ENCODE results near the gene ANP32D.
"Not testable (repeated sequence)": the region's sequence is repeated elsewhere in the genome, so short reads cannot be mapped to it uniquely, and the experiment has no call there.

Gene ANP32D

DNA sequence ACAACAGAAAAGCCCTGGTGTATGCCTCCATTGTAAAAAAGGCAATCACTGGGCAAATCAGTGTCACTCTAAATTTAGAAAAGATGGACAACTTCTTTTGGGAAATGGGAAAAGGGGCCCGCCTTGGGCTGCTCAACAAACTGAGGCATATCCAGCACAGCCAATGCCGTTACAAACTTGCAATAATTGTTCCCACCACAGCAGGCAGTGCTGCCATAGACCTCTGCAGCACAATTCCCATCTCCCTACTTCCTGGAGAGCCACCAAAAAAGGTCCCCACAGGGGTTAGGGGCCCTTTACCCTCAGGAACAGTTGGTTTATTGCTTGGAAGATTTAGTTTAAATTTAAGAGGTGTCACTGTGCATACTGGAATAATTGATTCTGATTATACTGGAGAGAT lies 36.6 kb downstream of the ANP32D start:
- DNase-seq, result no peak

DNA sequence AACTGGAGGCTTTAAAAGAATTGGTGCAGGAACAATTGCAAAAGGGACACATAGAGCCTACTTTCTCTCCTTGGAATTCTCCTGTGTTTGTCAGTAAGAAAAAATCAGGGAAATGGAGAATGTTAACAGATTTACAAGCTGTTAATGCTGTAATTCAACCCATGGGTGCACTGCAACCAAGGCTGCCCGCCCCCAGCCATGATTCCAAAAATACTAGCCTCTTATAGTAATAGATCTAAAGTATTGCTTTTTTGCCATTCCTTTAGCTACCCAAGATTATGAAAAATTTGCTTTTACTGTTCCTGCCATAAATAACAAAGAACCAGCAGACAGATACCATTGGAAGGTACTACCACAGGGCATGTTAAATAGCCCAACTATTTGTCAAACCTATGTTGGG lies 37.8 kb downstream of the ANP32D start:
- no peak for DNase-seq

DNA sequence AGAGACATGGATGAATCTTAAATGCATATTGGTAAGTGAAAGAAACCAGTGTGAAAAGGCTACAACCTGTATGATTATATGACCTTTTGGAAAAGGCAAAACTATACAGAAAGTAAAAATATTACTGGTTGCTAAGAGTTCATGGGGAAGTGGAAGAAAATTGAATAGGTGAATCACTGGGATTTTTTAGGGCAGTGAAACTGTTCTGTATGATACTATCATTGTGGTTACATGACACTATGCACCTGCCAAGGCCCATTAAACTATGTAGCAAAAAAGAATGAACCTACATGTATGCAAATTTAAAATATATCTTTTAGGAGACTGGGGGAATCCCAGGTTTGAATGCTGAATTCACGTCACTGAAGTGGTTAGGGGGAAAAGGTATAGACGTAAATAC lies 40.5 kb downstream of the ANP32D start:
- no peak for DNase-seq

DNA sequence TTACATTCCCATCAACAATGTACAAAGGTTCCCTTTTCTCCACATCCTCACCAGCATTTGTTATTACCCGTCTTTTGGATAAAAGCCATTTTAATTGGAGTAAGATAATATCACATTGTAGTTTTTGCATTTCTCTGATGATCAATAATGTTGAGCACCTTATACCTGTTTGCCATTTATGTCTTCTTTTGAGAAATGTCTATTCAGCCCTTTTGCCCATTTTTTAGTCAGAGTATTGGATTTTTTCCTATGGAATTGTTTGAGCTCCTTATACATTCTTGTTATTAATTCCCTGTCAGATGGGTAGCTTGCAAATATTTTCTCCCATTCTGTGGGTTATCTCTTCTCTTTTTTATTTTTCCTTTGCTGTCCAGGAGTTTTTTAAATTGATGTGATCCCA lies 42.4 kb downstream of the ANP32D start:
- no peak for DNase-seq

DNA sequence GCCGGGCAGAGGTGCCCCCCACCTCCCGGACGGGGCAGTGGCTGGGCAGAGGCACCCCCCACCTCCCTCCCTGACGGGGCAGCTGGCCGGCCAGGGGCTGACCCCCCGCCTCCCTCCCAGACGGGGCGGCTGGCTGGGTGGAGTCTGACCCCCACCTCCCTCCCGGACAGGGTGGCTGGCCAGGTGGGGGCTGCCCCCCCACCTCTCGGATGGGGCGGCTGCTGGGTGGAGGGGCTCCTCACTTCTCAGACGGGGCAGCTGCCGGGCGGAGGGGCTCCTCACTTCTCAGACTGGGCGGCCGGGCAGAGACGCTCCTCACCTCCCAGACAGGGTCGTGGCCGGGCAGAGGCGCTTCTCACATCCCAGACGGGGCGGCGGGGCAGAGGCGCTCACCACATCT lies 48.0 kb downstream of the ANP32D start:
- DNase-seq, result not testable (repeated sequence)

Data from DMS79 treated with DMSO at 0.1 percent for 48 hours (cell line).